Fibroblast of gingiva (primary cell): ENCODE results near the gene SAP130.
A peak's percentile ranks its signal among the peaks of the same experiment; 100 is the strongest.
"Not testable (repeated sequence)": the region's sequence is repeated elsewhere in the genome, so short reads cannot be mapped to it uniquely, and the experiment has no call there.

Experiments
- DNase-seq: peaks from one replicate; pipeline ENCODE4 v3.0.0-alpha.2; 2011; ENCODE audit warnings: low read depth

The SAP130 gene

DNA sequence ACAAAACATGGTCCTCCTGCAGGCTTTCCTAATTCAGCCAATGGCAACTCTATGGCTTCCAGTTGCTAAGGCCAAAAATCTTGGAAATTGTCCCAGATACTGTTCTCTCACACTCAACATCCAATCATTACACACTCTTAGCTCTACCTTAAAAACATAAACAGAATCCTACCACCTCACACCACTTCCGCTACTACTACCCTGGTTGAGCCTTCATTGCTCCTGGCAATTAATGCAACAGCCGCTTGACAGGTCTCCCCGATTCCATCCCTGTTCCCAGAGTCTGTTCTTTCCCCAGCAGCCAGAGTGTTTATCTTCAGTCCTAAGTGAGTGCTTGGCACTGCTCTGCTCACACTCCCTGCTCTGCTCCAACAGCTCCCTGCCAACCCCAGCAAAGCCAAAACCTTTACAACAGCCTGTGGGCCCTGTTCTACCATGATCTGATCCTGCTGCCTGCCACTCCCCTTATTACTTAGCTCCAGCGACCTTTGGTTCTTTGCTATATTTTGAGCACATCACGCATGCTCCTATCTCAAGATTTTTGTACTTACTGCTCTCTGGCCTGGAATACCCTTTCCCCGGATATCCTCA lies 74.6 kb downstream of the SAP130 start:
- no peak for DNase-seq

DNA sequence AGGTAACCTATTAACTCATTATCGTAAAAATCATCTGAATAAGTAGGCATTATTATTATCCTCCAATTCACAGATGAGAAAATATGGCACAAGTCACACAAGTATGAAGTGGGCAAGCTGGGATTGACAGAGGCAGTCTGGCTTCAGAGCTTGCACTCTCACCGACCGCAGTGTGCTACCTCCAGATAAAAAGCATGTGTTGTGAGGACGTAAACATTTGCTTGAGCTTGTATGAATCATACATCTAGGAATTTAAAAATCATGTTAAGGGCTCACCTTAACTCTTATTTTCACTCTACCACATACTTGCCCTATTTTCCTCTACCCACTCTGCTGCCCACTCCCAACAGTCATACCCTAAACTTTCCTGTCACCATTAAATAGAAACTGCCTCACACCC lies 76.8 kb downstream of the SAP130 start:
- DNase-seq, result no peak

DNA sequence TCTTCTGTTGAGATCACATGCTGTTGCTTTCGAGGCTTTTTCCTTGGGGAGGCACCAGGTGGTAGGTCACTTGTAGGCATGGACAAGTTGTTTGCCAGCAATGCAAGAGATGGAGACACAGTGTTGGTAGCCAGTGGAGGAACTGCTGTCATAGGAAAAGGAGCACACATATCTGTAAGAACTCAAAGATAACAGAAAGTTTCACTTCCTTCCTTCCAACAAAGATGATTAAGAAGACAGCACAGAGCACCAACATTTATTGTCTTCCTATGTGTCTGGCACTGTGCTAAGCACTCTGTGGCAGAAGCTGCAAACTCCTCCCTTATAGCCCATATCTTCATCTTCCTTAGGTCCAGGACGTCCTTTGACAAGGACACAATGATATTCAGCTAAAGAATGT lies 77.6 kb downstream of the SAP130 start:
- DNase-seq, result no peak

DNA sequence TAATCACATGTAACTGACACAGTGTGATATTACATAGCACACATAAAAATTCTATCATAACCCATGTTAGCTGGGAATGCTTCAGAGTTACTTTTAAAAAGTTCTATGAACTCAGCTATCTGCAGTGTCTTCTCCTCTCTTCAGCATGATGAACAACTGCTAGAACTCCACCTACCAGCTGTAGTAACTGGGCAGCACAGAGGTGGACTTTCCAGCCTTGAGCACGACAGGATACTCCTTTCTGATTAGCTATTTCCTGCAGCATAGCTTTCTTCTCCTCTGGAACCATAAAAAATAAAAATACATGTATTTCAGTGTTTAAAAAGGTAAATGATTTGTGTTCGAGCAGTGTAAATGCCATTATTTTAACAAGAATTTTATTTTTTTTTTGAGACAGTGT lies 82.6 kb downstream of the SAP130 start:
- DNase-seq, result no peak

DNA sequence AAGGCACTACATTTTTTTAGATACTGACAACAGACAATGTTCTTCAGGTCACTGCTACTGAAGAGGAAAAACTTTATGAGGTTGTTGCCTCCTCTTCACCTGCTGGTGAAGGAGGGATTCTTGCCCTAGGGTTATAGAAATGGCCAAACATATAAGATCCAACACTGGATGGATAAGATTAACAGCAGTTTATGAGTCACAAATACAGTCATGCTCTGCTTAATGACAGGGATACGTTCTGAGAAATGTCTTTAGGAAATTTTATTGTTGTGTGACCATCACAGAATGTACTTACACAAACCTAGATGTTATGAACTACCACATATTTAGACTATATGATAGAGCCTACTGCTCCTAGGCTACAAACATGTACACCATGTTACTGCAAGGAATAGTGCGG lies 84.7 kb downstream of the SAP130 start:
- DNase-seq, result no peak

DNA sequence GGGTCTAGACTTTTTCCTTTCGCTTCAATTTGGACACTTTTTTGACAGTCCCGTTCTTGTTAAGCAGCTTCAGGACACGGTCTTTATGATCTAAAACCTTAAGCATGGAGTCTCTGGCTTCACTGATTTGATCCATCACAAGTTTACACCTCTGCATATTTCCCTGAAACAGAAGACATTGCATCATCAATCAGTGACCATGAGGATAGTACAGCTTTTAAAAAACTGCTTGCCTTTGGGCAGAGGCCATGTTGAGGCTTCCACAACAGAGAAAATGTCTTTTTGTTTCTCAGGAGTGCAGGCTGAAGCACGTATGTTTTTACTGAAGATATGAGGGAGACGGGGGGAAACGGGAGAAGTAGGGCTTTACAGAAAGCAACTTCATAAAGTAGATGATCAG lies 85.9 kb downstream of the SAP130 start:
- no peak for DNase-seq

DNA sequence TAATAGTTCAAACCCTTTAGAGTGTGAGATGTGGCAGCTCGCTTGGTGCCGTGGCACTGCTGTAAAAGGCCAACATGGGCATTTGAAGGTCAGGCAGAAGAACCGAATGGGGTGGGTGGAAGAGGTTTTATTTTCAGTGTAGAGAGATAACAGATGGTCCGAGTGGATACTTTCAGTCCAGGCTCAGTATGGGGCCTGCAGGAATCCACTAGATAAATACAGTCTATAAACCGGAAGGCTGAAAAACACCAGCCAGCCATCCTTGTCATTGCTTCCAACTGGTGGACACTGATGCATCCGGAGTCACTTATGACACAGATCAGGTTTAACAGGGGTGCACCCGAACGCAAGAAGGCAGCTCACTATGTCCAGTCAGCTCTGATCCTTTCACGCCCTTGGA lies 86.4 kb downstream of the SAP130 start:
- DNase-seq, result no peak

DNA sequence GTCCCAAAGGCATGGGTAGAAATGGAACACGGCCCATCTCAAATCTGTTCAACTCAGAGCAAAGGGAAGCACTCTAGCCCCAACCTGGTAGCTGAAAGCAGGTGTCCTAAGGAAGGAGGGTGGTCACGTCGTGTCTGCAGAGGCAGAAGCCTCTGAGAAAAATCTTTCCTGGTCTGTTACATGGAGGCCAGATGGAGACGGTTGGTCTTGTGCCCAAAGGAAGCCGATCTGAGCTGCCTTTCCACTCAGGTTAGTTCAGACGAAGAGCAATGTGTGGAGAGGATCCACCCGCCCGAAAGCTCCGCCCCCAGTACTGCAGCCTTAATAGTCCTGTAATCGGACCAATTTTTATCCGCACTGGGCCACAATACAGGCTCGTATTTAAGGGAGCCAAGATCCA lies 87.2 kb downstream of the SAP130 start:
- no peak for DNase-seq

DNA sequence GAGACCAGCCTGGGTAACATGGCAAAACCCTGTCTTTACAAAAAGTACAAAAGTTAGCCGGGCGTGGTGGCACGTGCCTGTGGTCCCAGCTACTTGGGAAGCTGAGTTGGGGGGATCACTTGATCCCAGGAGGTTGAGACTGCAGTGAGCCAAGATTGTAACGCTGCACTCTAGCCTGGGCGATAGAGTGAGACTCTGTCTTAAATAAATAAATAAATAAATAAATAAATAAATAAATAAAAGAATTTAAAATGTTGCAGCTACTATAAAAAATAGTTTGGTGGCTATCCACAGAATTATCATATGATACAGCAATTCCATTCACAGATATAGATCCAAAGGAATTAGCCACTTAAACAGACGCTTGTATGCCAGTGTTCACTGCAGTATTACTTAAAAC lies 92.5 kb downstream of the SAP130 start:
- DNase-seq, result no peak

DNA sequence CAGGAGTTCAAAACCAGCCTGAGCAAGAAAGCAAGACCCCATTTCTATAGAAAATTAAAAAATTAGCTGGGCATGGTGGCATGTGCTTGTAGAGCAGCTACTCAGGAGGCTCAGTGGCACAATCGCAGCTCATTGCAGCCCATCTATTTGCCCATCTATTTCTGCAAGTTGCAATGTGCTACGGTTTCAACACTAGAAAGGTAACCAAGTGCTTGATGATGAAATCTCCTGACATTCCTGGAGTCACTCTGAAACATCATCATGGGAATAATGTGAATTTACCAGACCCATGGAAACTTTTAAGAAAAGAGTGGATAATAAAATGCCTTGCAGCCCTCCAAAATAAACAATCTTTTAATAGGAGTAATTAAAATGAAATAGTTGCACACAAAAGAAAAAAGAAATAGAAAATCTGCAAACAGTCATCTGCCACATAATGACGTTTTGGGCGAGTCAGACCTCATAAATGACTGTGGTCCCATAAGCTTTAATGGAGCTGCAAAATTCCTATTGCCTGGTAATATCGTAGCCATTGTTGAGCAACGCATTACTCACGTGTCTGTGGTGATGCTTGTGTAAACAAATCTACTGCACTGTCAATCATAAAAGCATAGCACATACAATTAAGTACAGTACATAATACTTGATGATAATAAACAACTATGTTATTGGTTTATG lies 95.5 kb downstream of the SAP130 start:
- peak; percentile 55 for DNase-seq

DNA sequence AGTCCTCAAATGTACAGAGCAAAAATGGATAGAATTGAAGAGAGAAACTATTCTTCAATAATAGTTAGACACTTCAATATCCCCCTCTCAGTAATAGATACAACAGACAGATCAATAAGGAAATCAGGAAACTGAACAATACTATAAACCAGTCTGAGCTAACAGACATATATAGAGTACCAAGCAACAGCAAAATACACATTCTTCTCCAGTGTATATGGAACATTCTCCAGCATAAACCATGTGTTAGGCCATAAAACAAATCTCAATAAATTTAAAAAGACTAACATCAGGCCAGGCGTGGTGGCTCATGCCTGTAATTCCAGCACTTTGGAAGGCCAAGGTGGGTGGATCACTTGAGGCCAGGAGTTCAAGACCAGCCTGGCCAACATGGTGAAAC lies 98.4 kb downstream of the SAP130 start:
- DNase-seq, result no peak

DNA sequence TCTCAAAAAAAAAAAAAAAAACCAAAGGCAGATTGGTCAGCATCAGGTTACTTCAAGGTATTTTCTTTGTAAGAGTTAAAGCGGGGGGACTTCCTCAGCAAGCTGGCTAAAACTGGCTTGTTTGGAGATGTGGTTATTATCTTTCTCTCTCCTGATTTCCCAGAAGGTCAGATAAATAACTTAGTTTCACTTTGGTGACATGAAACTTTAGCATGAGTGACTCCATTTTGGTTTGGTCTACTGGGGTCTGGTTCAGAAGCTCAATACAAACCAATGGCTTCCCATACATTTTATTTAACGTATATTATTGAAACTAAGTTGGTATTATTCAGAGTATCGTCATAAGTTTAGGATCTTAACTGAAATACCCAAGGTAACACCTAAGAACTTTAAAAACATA lies 100.5 kb downstream of the SAP130 start:
- DNase-seq, result no peak

DNA sequence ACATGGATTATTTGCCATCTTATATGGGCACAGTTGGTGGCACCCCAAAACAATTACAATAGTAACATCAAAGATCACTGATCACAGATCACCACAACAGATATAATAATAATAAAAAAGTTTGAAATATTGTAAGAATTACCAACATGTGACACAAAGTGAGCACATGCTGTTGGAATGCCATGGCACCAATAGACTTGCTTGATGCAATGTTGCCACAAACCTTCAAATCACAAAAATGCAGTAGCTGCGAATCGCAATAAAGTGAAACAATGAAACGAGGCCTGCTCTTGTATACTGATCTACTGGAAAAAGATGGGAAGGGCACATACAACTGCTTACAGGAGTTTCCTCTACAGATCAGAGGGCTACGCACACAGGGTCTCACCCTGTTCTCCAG lies 109.9 kb downstream of the SAP130 start:
- DNase-seq, result peak; percentile 22

DNA sequence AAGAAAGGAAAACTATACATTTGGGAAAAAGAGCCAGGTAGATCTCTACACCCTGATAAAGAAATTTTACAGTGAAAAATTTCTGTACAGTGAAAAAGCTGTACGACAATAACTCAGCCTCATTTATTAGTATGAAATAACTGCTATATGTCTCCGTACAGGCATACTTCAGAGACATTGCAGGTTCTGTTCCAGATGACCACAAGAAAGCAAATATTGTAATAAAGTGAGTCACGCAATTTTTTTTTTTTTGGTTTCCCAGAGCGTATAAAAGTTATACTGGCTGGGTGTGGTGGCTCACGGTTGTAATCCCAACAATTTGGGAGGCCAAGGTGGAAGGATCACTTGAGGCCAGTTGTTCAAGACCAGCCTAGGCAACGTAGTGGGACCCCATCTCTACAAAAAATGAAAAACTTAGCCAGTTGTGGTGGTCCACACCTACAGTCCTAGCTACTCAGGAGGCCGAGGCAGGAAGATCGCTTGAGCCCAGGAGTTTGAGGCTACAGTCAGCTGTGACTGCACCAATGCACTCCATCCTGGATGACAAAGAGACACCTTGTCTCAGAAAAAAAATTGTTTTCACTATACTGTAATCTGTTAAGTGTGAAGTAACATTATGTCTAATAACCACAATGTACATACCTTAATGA lies 113.9 kb downstream of the SAP130 start:
- no peak for DNase-seq

DNA sequence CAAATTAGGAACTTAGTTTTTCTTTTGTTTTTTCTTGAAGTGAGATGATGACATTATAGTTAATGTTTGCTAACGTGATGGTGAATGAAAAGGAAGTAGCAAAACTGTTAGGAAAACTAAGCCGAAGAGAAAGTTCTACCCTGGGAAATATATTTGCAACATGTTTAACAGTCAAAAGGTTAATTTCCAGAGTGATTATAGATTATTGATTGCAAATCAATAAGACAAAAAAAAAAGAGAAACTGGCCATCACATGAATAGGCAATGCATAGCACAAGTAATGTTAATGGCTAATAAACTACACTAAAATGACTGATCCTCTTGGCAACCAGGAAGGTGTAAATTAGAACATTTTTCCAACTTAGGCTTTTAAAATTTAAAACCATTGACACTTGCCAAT lies 116.1 kb downstream of the SAP130 start:
- no peak for DNase-seq

DNA sequence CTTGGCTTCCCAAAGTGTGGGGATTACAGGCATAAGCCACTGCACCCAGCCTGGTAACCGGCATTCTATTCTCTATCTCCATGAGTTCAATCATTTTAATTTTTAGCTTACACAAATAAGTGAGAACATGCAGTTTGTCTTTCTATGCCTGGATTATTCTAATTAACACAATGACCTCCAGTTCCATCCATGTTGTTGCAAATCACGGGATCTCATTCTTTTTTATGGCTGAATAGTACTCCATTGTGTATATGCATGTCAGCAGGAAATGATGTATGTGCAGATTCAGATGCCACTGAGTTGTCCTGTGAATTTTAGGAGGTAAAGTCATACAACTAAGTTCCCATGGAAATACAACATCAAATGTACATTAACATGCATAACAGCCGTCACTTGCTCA lies 117.4 kb downstream of the SAP130 start:
- DNase-seq, result no peak

DNA sequence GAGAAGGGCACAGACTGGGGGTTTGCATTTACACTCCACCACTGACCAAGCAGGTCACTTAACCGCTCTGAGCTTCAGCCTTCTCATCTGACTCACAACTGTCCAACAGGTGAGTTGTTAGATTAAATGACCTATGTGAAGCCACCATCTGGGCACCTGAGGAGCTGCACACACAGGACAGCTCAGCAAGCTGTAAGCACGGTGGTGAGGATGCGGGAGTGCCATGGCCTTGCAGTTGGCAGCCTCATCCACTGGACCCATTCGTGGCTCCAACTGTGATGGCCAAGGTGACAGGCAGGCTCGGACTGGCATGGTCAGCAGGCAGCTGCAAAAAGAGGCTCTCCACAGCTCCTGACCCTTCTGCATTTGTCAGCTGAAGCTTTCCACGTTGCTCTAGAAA lies 118.8 kb downstream of the SAP130 start:
- DNase-seq, result no peak

DNA sequence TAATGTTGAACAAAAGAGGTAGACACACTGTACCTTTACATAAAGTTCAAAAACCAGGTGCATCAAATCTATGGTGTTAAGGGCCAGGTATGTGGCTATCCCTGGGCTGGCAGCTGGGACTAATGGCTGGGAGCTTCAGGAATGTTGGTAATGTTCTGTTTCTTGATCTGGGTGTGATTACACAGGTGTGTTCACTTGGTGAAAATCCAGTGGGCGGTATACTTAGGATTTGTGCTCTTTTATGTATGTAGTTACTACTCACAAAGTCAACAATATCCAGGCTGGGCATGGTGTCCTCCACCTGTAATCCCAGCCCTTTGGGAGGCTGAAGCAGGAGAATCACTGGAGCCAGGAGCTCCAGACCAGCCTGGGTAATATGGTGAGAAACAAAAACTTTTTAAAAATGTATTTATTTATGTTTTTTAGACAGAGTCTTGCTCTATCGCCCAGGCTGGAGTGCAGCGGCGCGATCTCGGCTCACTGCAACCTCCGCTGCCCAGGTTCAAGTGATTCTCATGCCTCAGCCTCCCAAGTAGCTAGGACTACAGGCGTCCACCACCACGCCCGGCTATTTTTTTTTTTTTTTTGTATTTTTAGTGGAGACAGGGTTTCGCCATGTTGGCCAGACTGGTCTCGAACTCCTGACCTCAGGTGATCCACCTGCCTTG lies 120.0 kb downstream of the SAP130 start:
- not testable (repeated sequence) for DNase-seq

DNA sequence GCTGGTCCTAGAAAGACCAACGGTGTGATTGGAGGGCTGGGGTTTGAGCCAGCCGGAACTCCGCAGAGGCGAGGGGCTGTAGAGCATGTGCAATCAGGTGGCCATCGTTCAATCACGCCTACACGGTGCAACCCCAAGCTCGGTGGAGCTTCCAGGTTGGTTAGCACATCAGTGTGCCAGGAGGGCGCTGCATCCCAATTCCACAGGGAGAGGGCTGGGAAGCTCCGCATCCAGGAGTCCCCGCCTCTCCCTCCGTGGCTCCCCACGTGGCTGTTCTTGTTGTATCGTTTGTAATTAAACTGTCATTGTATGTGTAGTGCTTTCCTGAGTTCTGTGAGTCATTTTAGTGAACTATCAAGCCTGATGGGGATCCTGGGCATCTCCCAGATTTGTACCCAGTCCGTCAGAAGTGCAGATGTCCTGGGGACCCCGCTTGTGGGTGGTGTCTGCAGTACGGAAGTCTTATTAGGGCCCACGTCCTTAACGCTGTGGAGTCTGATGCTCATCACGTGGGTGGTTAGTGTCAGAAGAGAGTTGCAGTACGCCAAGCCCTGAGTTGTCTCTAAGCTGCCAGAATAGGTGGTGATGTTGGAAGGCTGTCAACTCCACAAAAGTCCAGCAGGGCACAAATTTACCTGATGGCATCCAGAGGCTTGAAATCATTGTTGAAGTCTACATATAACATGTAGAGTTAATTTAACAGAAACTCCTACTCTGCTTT lies 121.5 kb downstream of the SAP130 start:
- DNase-seq, result no peak

DNA sequence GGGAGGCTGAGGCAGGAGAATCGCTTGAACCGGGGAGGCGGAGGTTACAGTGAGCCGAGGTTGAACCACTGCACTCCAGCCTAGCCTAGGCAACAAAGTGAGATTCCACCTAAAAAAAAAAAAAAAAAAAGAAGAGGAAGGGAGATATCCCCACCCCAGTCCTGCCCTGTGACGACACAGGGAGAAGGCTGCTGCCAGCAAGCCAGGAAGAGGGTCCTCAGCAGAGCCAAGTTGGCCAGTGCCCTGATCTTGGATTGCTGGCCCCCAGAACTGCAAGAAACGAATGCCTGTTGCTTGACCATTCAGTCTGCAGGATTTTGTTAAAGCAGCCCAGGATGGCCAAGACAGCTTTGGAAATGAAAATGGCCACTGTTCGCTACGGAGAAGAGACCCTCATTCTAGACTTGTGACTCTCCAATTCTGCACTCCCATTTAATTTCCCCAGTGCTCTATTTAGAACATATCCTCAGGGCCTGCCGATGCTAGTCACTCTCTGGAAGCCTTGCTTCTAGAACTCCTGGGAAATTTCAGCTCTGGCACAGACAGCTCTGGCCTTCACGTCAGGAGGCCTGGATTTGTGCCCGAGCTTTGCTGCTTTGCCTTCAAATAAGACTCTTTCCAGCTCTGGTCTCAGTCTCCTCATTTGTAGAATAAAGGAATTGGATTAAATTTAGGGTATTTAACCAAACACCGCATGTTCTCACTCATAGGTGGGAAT lies 126.4 kb downstream of the SAP130 start:
- DNase-seq, result peak; percentile 37

DNA sequence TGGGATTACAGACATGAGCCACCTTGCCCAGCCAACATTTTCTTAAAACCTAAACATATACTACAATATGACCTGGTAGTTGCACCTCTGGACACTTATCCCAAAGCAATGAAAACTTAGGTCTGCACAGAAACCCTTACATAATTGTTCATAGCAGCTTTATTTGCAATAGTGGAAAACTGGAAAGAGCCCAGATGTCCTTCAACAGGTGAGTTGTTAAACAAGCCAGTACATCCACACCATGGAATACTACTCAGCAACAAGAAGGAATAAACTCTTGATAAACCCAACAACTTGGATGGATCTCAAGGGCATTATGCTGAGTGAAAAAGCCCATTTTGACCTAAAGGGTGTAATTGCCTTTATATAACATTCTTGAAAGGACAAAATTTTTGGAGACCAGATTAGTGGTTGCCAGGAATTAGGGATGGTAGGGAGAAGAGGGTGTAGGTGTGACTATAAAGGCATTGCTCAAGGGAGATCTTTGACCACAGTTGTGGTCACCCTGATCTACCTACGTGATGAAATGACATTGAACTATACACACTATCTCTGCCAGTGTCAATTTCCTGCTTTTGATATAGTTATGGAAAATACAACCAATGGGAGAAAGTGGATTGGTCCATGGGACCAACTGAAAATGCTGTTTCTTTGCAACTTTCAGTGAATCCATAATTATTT lies 130.2 kb downstream of the SAP130 start:
- no peak for DNase-seq
